ENCODE data around the gene CCDC18. TPM values are rescaled to one million over a fixed set of nuclear protein-coding genes. Genes with fewer than 3 reads are reported as not detected.

The CCDC18 gene
- total RNA-seq, 1 donor from 2014 or later: 3.4 TPM

- DNase-seq (ENCODE audit: low read depth) (no peak), FAIRE-seq (no peak)
- peaks cover 2% of the 10 kb centered on the region for H3K36me3 ChIP-seq (ENCODE audit: control insufficient read depth, insufficient read depth, low read length)
- no peak overlapping the region for H3K4me3 ChIP-seq (ENCODE audit: low read depth, low read length)
- no peaks in the 10 kb centered on the region for H3K27me3 ChIP-seq (ENCODE audit: control insufficient read depth, insufficient read depth, low read length)
- no peak for TF ChIP-seq CTCF (IDR thresholded peaks at IDR 0.05; ENCODE audit: insufficient read depth, low read length, severe bottlenecking)
Measured at GRCh38 chr1:93251966-93252365, 71.4 kb downstream of the CCDC18 start.

- no peak for TF ChIP-seq CTCF (IDR thresholded peaks at IDR 0.05; ENCODE audit: insufficient read depth, low read length, severe bottlenecking)
- DNase-seq (ENCODE audit: low read depth): no peak
- no peak overlapping the region for H3K4me3 ChIP-seq (ENCODE audit: low read depth, low read length)
- H3K36me3 ChIP-seq (ENCODE audit: control insufficient read depth, insufficient read depth, low read length): peaks cover 2% of the 10 kb centered on the region
- FAIRE-seq: no peak
- H3K27me3 ChIP-seq (ENCODE audit: control insufficient read depth, insufficient read depth, low read length): no peaks in the 10 kb centered on the region
Measured at GRCh38 chr1:93252598-93252997, 72.1 kb downstream of the CCDC18 start.

GRCh38 chr1:93253516-93253915 is 73.0 kb downstream of the CCDC18 start:
- FAIRE-seq: peak; percentile 36

GRCh38 chr1:93255222-93256079 is 74.9 kb downstream of the CCDC18 start:
- peak; percentile 57 for DNase-seq (ENCODE audit: low read depth)
- no peaks in the 10 kb centered on the region for H3K27me3 ChIP-seq (ENCODE audit: control insufficient read depth, insufficient read depth, low read length)
- no peak for TF ChIP-seq CTCF (IDR thresholded peaks at IDR 0.05; ENCODE audit: insufficient read depth, low read length, severe bottlenecking)
- H3K36me3 ChIP-seq (ENCODE audit: control insufficient read depth, insufficient read depth, low read length): peaks cover 2% of the 10 kb centered on the region
- FAIRE-seq: no peak
- H3K4me3 ChIP-seq (ENCODE audit: low read depth, low read length): no peak overlapping the region

More at GRCh38 chr1:93253516-93253915, 73.0 kb downstream of the CCDC18 start:
- Histone ChIP-seq H3K27me3 (ENCODE audit: control insufficient read depth, insufficient read depth, low read length) (no peaks in the 10 kb centered on the region), H3K36me3 (ENCODE audit: control insufficient read depth, insufficient read depth, low read length) (peaks cover 2% of the 10 kb centered on the region), H3K4me3 (ENCODE audit: low read depth, low read length) (no peak overlapping the region)
- TF ChIP-seq CTCF (IDR thresholded peaks at IDR 0.05; ENCODE audit: insufficient read depth, low read length, severe bottlenecking): no peak
- no peak for DNase-seq (ENCODE audit: low read depth)

GRCh38 chr1:93256433-93256832 is 75.9 kb downstream of the CCDC18 start:
- H3K27me3 ChIP-seq (ENCODE audit: control insufficient read depth, insufficient read depth, low read length): no peaks in the 10 kb centered on the region
- H3K36me3 ChIP-seq (ENCODE audit: control insufficient read depth, insufficient read depth, low read length): peaks cover 2% of the 10 kb centered on the region
- no peak overlapping the region for H3K4me3 ChIP-seq (ENCODE audit: low read depth, low read length)
- DNase-seq (ENCODE audit: low read depth): no peak
- TF ChIP-seq CTCF (IDR thresholded peaks at IDR 0.05; ENCODE audit: insufficient read depth, low read length, severe bottlenecking): no peak
- FAIRE-seq: no peak
